ENCODE data around the gene MPP4.
A peak's percentile ranks its signal among the peaks of the same experiment; 100 is the strongest.

MPP4 gene

GRCh38 chr2:201649442-201649841, 49.0 kb downstream of the MPP4 start:
- Histone ChIP-seq H3K27ac (ENCODE audit: low read length) (no peak overlapping the region), H3K36me3 (ENCODE audit: control insufficient read depth in 1 of 2, insufficient read depth in 2 of 2, low read length in 2 of 2) (no peaks in the 10 kb centered on the region), H3K9me3 (ENCODE audit: control insufficient read depth in 1 of 2, low read length in 2 of 2) (no peaks in the 10 kb centered on the region), H3K4me3 (ENCODE audit: low read depth in 1 of 2, low read length in 2 of 2) (no peak overlapping the region), H3K4me1 (ENCODE audit: control insufficient read depth in 1 of 2, insufficient read depth in 2 of 2, low read length in 2 of 2) (peaks cover 0 to 2% of the 10 kb centered on the region in 2 donors), H3K27me3 (ENCODE audit: low read depth, low read length) (no peaks in the 10 kb centered on the region)

GRCh38 chr2:201647431-201647830, 51.0 kb downstream of the MPP4 start:
- no peaks in the 10 kb centered on the region for H3K27me3 ChIP-seq (ENCODE audit: low read depth, low read length)
- no peak overlapping the region for H3K27ac ChIP-seq (ENCODE audit: low read length)
- peaks cover 0 to 6% of the 10 kb centered on the region in 2 donors for H3K4me1 ChIP-seq (ENCODE audit: control insufficient read depth in 1 of 2, insufficient read depth in 2 of 2, low read length in 2 of 2)
- H3K9me3 ChIP-seq (ENCODE audit: control insufficient read depth in 1 of 2, low read length in 2 of 2): no peaks in the 10 kb centered on the region
- no peak overlapping the region for H3K4me3 ChIP-seq (ENCODE audit: low read depth in 1 of 2, low read length in 2 of 2)
- peaks cover 0 to 7% of the 10 kb centered on the region in 2 donors for H3K36me3 ChIP-seq (ENCODE audit: control insufficient read depth in 1 of 2, insufficient read depth in 2 of 2, low read length in 2 of 2)

- Histone ChIP-seq H3K9me3 (ENCODE audit: control insufficient read depth in 1 of 2, low read length in 2 of 2) (no peaks in the 10 kb centered on the region), H3K4me3 (ENCODE audit: low read depth in 1 of 2, low read length in 2 of 2) (peak overlapping the region; percentile 93 to 95), H3K27ac (ENCODE audit: low read length) (peak overlapping the region; percentile 1), H3K36me3 (ENCODE audit: control insufficient read depth in 1 of 2, insufficient read depth in 2 of 2, low read length in 2 of 2) (peaks cover 1 to 7% of the 10 kb centered on the region in 2 donors), H3K27me3 (ENCODE audit: low read depth, low read length) (no peaks in the 10 kb centered on the region), H3K4me1 (ENCODE audit: control insufficient read depth in 1 of 2, insufficient read depth in 2 of 2, low read length in 2 of 2) (peaks cover 0 to 13% of the 10 kb centered on the region in 2 donors)
Measured at GRCh38 chr2:201644001-201644400, 54.4 kb downstream of the MPP4 start.

GRCh38 chr2:201643216-201643890, 55.1 kb downstream of the MPP4 start, which contains the start of gene TMEM237:
TSS of gene TMEM237 (minus strand) at chr2:201643503. CDS start at chr2:201643400, 103 bp downstream.
- Histone ChIP-seq H3K36me3 (ENCODE audit: control insufficient read depth in 1 of 2, insufficient read depth in 2 of 2, low read length in 2 of 2) (peaks cover 6 to 13% of the 10 kb centered on the region in 2 donors), H3K9me3 (ENCODE audit: control insufficient read depth in 1 of 2, low read length in 2 of 2) (no peaks in the 10 kb centered on the region), H3K4me1 (ENCODE audit: control insufficient read depth in 1 of 2, insufficient read depth in 2 of 2, low read length in 2 of 2) (peaks cover 0 to 13% of the 10 kb centered on the region in 2 donors), H3K27me3 (ENCODE audit: low read depth, low read length) (no peaks in the 10 kb centered on the region), H3K27ac (ENCODE audit: low read length) (peak within 1 kb of the TSS; percentile 91), H3K4me3 (ENCODE audit: low read depth in 1 of 2, low read length in 2 of 2) (peak within 1 kb of the TSS; percentile 93 to 95)

- Histone ChIP-seq H3K9me3 (ENCODE audit: control insufficient read depth in 1 of 2, low read length in 2 of 2) (no peaks in the 10 kb centered on the region), H3K4me1 (ENCODE audit: control insufficient read depth in 1 of 2, insufficient read depth in 2 of 2, low read length in 2 of 2) (peaks cover 0 to 13% of the 10 kb centered on the region in 2 donors), H3K4me3 (ENCODE audit: low read depth in 1 of 2, low read length in 2 of 2) (peak overlapping the region; percentile 93 to 95)
Measured at GRCh38 chr2:201642579-201643215, 55.7 kb downstream of the MPP4 start.

GRCh38 chr2:201642086-201642578, 56.3 kb downstream of the MPP4 start:
- peaks cover 0 to 13% of the 10 kb centered on the region in 2 donors for H3K4me1 ChIP-seq (ENCODE audit: control insufficient read depth in 1 of 2, insufficient read depth in 2 of 2, low read length in 2 of 2)
- H3K27ac ChIP-seq (ENCODE audit: low read length): peak overlapping the region; percentile 91
- H3K27me3 ChIP-seq (ENCODE audit: low read depth, low read length): no peaks in the 10 kb centered on the region
- peaks cover 6 to 17% of the 10 kb centered on the region in 2 donors for H3K36me3 ChIP-seq (ENCODE audit: control insufficient read depth in 1 of 2, insufficient read depth in 2 of 2, low read length in 2 of 2)
- H3K9me3 ChIP-seq (ENCODE audit: control insufficient read depth in 1 of 2, low read length in 2 of 2): no peaks in the 10 kb centered on the region
- H3K4me3 ChIP-seq (ENCODE audit: low read depth in 1 of 2, low read length in 2 of 2): peak overlapping the region; percentile 93 to 95

More at GRCh38 chr2:201642579-201643215, 55.7 kb downstream of the MPP4 start:
- Histone ChIP-seq H3K27me3 (ENCODE audit: low read depth, low read length) (no peaks in the 10 kb centered on the region), H3K27ac (ENCODE audit: low read length) (peak overlapping the region; percentile 91), H3K36me3 (ENCODE audit: control insufficient read depth in 1 of 2, insufficient read depth in 2 of 2, low read length in 2 of 2) (peaks cover 6 to 17% of the 10 kb centered on the region in 2 donors)

GRCh38 chr2:201639205-201639604, 59.2 kb downstream of the MPP4 start:
- no peaks in the 10 kb centered on the region for H3K9me3 ChIP-seq (ENCODE audit: control insufficient read depth in 1 of 2, low read length in 2 of 2)
- H3K36me3 ChIP-seq (ENCODE audit: control insufficient read depth in 1 of 2, insufficient read depth in 2 of 2, low read length in 2 of 2): peaks cover 6 to 33% of the 10 kb centered on the region in 2 donors
- no peak overlapping the region for H3K27ac ChIP-seq (ENCODE audit: low read length)
- peaks cover 0 to 9% of the 10 kb centered on the region in 2 donors for H3K4me1 ChIP-seq (ENCODE audit: control insufficient read depth in 1 of 2, insufficient read depth in 2 of 2, low read length in 2 of 2)
- no peak overlapping the region for H3K4me3 ChIP-seq (ENCODE audit: low read depth in 1 of 2, low read length in 2 of 2)
- H3K27me3 ChIP-seq (ENCODE audit: low read depth, low read length): no peaks in the 10 kb centered on the region

GRCh38 chr2:201638326-201638725, 60.1 kb downstream of the MPP4 start:
- peaks cover 0 to 8% of the 10 kb centered on the region in 2 donors for H3K4me1 ChIP-seq (ENCODE audit: control insufficient read depth in 1 of 2, insufficient read depth in 2 of 2, low read length in 2 of 2)
- H3K36me3 ChIP-seq (ENCODE audit: control insufficient read depth in 1 of 2, insufficient read depth in 2 of 2, low read length in 2 of 2): peaks cover 12 to 41% of the 10 kb centered on the region in 2 donors
- no peak overlapping the region for H3K4me3 ChIP-seq (ENCODE audit: low read depth in 1 of 2, low read length in 2 of 2)

GRCh38 chr2:201633661-201634249, 64.7 kb downstream of the MPP4 start:
- no peaks in the 10 kb centered on the region for H3K4me1 ChIP-seq (ENCODE audit: control insufficient read depth in 1 of 2, insufficient read depth in 2 of 2, low read length in 2 of 2)
- no peaks in the 10 kb centered on the region for H3K27me3 ChIP-seq (ENCODE audit: low read depth, low read length)
- no peaks in the 10 kb centered on the region for H3K9me3 ChIP-seq (ENCODE audit: control insufficient read depth in 1 of 2, low read length in 2 of 2)
- H3K36me3 ChIP-seq (ENCODE audit: control insufficient read depth in 1 of 2, insufficient read depth in 2 of 2, low read length in 2 of 2): peaks cover 31 to 67% of the 10 kb centered on the region in 2 donors
- H3K27ac ChIP-seq (ENCODE audit: low read length): no peak overlapping the region
- H3K4me3 ChIP-seq (ENCODE audit: low read depth in 1 of 2, low read length in 2 of 2): no peak overlapping the region

More at GRCh38 chr2:201638326-201638725, 60.1 kb downstream of the MPP4 start:
- Histone ChIP-seq H3K27me3 (ENCODE audit: low read depth, low read length) (no peaks in the 10 kb centered on the region), H3K27ac (ENCODE audit: low read length) (no peak overlapping the region), H3K9me3 (ENCODE audit: control insufficient read depth in 1 of 2, low read length in 2 of 2) (no peaks in the 10 kb centered on the region)

GRCh38 chr2:201631041-201631440, 67.4 kb downstream of the MPP4 start:
- H3K9me3 ChIP-seq (ENCODE audit: control insufficient read depth in 1 of 2, low read length in 2 of 2): no peaks in the 10 kb centered on the region
- peaks cover 29 to 60% of the 10 kb centered on the region in 2 donors for H3K36me3 ChIP-seq (ENCODE audit: control insufficient read depth in 1 of 2, insufficient read depth in 2 of 2, low read length in 2 of 2)
- no peaks in the 10 kb centered on the region for H3K27me3 ChIP-seq (ENCODE audit: low read depth, low read length)
- H3K27ac ChIP-seq (ENCODE audit: low read length): no peak overlapping the region
- no peaks in the 10 kb centered on the region for H3K4me1 ChIP-seq (ENCODE audit: control insufficient read depth in 1 of 2, insufficient read depth in 2 of 2, low read length in 2 of 2)
- H3K4me3 ChIP-seq (ENCODE audit: low read depth in 1 of 2, low read length in 2 of 2): no peak overlapping the region

GRCh38 chr2:201630577-201630976, 67.9 kb downstream of the MPP4 start:
- H3K4me3 ChIP-seq (ENCODE audit: low read depth in 1 of 2, low read length in 2 of 2): no peak overlapping the region
- no peaks in the 10 kb centered on the region for H3K27me3 ChIP-seq (ENCODE audit: low read depth, low read length)
- H3K4me1 ChIP-seq (ENCODE audit: control insufficient read depth in 1 of 2, insufficient read depth in 2 of 2, low read length in 2 of 2): no peaks in the 10 kb centered on the region
- H3K36me3 ChIP-seq (ENCODE audit: control insufficient read depth in 1 of 2, insufficient read depth in 2 of 2, low read length in 2 of 2): peaks cover 30 to 60% of the 10 kb centered on the region in 2 donors
- H3K9me3 ChIP-seq (ENCODE audit: control insufficient read depth in 1 of 2, low read length in 2 of 2): no peaks in the 10 kb centered on the region
- no peak overlapping the region for H3K27ac ChIP-seq (ENCODE audit: low read length)
